Neural progenitor cell (in vitro differentiated cells): ENCODE results near the gene TLR6.

Experiments used
- CTCF ChIP-seq: fragments of 200-600 bp; sonication (generic); IDR thresholded peaks from 2 replicates; pipeline ENCODE4 v1.5.1; 2017; ENCODE audit warnings: antibody characterized with exemption, mild to moderate bottlenecking
- EZH2 ChIP-seq: fragments of 200-600 bp; sonication (generic); IDR thresholded peaks from 2 replicates; pipeline ENCODE4 v1.6.1; 2017; ENCODE audit warnings: antibody characterized with exemption, mild to moderate bottlenecking, moderate library complexity

DNA sequence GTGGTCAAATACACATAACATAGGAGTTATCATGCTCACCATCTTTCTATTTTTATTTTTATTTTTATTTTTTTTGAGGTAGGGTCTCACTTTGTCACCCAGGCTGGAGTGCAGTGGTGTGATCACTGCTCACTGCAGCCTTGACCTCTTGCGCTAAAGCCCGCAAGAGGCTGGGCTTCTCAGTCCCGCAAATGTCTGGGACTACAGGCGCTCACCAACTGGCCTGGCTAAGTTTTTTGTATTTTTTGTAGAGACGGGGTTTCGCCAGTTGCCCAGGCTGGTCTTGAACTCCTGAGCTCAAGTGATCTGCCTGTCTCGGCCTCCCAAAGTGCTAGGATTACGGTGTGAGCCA is 73.5 kb downstream of the TLR6 start:
- no peak for TF ChIP-seq EZH2
- no peak for TF ChIP-seq CTCF
